ENCODE results near the gene PRKCSH. TPM values are rescaled to one million over a fixed set of nuclear protein-coding genes. Genes with fewer than 3 reads are reported as not detected.

PRKCSH gene
- total and polyA plus RNA-seq, 2 experiments from 2014 or later: 85.3 to 130 TPM

- Mint-ChIP-seq H3K36me3 (ENCODE audit: low read depth) (no peaks in the 10 kb centered on the region; the same call in 2 of the 3 replicates), H3K4me1 (peaks cover 6% of the 10 kb centered on the region), H3K4me3 (peak within 1 kb of the TSS; percentile 64), H3K27ac (no peak within 1 kb of the TSS), H3K27me3 (ENCODE audit: insufficient read depth, low read depth, poor library complexity) (peaks cover 51% of the 10 kb centered on the region), H3K9me3 (peaks cover 7% of the 10 kb centered on the region; the same call in 2 of the 3 replicates)
- Histone ChIP-seq H3K79me2 (replicated peaks; ENCODE audit: insufficient read depth) (no peaks in the 10 kb centered on the region), H3K27ac (ENCODE audit: low read depth) (no peak within 1 kb of the TSS), H4K20me1 (replicated peaks; ENCODE audit: insufficient read depth) (no peaks in the 10 kb centered on the region), H3K9me2 (ENCODE audit: insufficient read depth) (no peaks in the 10 kb centered on the region), H3F3A (replicated peaks; ENCODE audit: low read depth) (peaks cover 16% of the 10 kb centered on the region), H3K4me2 (peak within 1 kb of the TSS; percentile 77), H3K4me3 (peak within 1 kb of the TSS; percentile 61), H3K36me3 (ENCODE audit: insufficient read depth) (no peaks in the 10 kb centered on the region), H3K27me3 (ENCODE audit: insufficient read depth) (peaks cover 34% of the 10 kb centered on the region), H2AFZ (peak within 1 kb of the TSS; percentile 74; the same call in 1 of the 2 replicates), H3K4me1 (ENCODE audit: insufficient read depth) (peaks cover 8% of the 10 kb centered on the region)
- no peak for TF ChIP-seq CTCF (conservative IDR thresholded peaks at IDR 0.05; ENCODE audit: low read depth in 2 of 2)
- peak; percentile 72 for TF ChIP-seq POLR2AphosphoS5 (IDR thresholded peaks at IDR 0.05; ENCODE audit: low read depth)
- TF ChIP-seq EZH2phosphoT487 (IDR thresholded peaks at IDR 0.05; ENCODE audit: unreplicated experiment): no peak
- no peak for TF ChIP-seq JUNB (IDR thresholded peaks at IDR 0.05; ENCODE audit: unreplicated experiment)
- peak; percentile 41 for TF ChIP-seq EZH2 (IDR thresholded peaks at IDR 0.05; ENCODE audit: low read depth, unreplicated experiment)
- no peak for TF ChIP-seq ETS1 (IDR thresholded peaks at IDR 0.05)
- ATAC-seq: peak; percentile 15
- DNase-seq (ENCODE audit: low spot score): peak; percentile 76
These were observed 45.5 kb downstream of the PRKCSH start, which contains the start of gene ELAVL3 for GRCh38 chr19:11480715-11481533. ELAVL3 (minus strand) TSS chr19:11481046; CDS start chr19:11480608, 438 bp downstream.

- Mint-ChIP-seq H3K27ac (no peak overlapping the region), H3K27me3 (ENCODE audit: insufficient read depth, low read depth, poor library complexity) (peaks cover 52% of the 10 kb centered on the region), H3K4me1 (peaks cover 6% of the 10 kb centered on the region), H3K4me3 (peak overlapping the region; percentile 64), H3K9me3 (peaks cover 7% of the 10 kb centered on the region; the same call in 2 of the 3 replicates), H3K36me3 (ENCODE audit: low read depth) (no peaks in the 10 kb centered on the region; the same call in 2 of the 3 replicates)
- H3K4me3 ChIP-seq: peak overlapping the region; percentile 50
- H3K27me3 ChIP-seq (ENCODE audit: insufficient read depth): peaks cover 34% of the 10 kb centered on the region
- H3F3A ChIP-seq (replicated peaks; ENCODE audit: low read depth): peaks cover 16% of the 10 kb centered on the region
- no peaks in the 10 kb centered on the region for H3K79me2 ChIP-seq (replicated peaks; ENCODE audit: insufficient read depth)
- no peaks in the 10 kb centered on the region for H3K9me2 ChIP-seq (ENCODE audit: insufficient read depth)
- no peak overlapping the region for H3K27ac ChIP-seq (ENCODE audit: low read depth)
- peaks cover 8% of the 10 kb centered on the region for H3K4me1 ChIP-seq (ENCODE audit: insufficient read depth)
- peak overlapping the region; percentile 74 for H2AFZ ChIP-seq
- peak overlapping the region; percentile 73 for H3K4me2 ChIP-seq
- ATAC-seq: peak; percentile 65
- no peaks in the 10 kb centered on the region for H4K20me1 ChIP-seq (replicated peaks; ENCODE audit: insufficient read depth)
- no peaks in the 10 kb centered on the region for H3K36me3 ChIP-seq (ENCODE audit: insufficient read depth)
- DNase-seq (ENCODE audit: low spot score): peak; percentile 95
- TF ChIP-seq STAT1 (IDR thresholded peaks at IDR 0.05; ENCODE audit: unreplicated experiment): no peak
- peak; percentile 38; the same call in 1 of the 2 replicates for TF ChIP-seq CREB1 (CRISPR knock-in tag; IDR thresholded peaks at IDR 0.05; ENCODE audit: low read depth)
- TF ChIP-seq REST (IDR thresholded peaks at IDR 0.05; ENCODE audit: unreplicated experiment): peak; percentile 87
- no peak for TF ChIP-seq NANOG (IDR thresholded peaks at IDR 0.05; ENCODE audit: borderline replicate concordance)
- TF ChIP-seq ETS1 (IDR thresholded peaks at IDR 0.05): no peak
- TF ChIP-seq CTCF (conservative IDR thresholded peaks at IDR 0.05; ENCODE audit: low read depth in 2 of 2): peak in 1 of 2 experiments; percentile 30; a peak in 1 of 4 replicates
These were observed 46.3 kb downstream of the PRKCSH start for GRCh38 chr19:11481534-11482383.

All from GM23338 (cell line).